ENCODE measurements around the gene TAC3.

Gene TAC3

GRCh38 chr12:57001448-57001906 is 14.9 kb downstream of the TAC3 start:
- TF ChIP-seq TEAD4 (IDR thresholded peaks at IDR 0.05) (peak; percentile 90), YY1 (IDR thresholded peaks at IDR 0.05; ENCODE audit: low read depth) (no peak), MAX (IDR thresholded peaks at IDR 0.05) (no peak), EGR1 (IDR thresholded peaks at IDR 0.05) (peak; percentile 53), RAD21 (IDR thresholded peaks at IDR 0.05; ENCODE audit: low read depth) (peak; percentile 87)

- TF ChIP-seq NFIC (IDR thresholded peaks at IDR 0.05) (no peak), CREB1 (IDR thresholded peaks at IDR 0.05; ENCODE audit: low read depth) (no peak), REST (IDR thresholded peaks at IDR 0.05; ENCODE audit: low read depth) (no peak), MAX (IDR thresholded peaks at IDR 0.05) (no peak)
Measured at GRCh38 chr12:57000393-57000792, 15.9 kb downstream of the TAC3 start.

- TF ChIP-seq NFIC (IDR thresholded peaks at IDR 0.05) (no peak), MAX (IDR thresholded peaks at IDR 0.05) (no peak), FOXM1 (IDR thresholded peaks at IDR 0.05; ENCODE audit: borderline replicate concordance, low read depth) (no peak), TCF12 (IDR thresholded peaks at IDR 0.05; ENCODE audit: low read depth) (no peak), TEAD4 (IDR thresholded peaks at IDR 0.05) (no peak), RAD21 (IDR thresholded peaks at IDR 0.05; ENCODE audit: low read depth) (no peak), REST (IDR thresholded peaks at IDR 0.05; ENCODE audit: low read depth) (no peak), USF1 (IDR thresholded peaks at IDR 0.05) (no peak), EGR1 (IDR thresholded peaks at IDR 0.05) (no peak), ZBTB7A (IDR thresholded peaks at IDR 0.05; ENCODE audit: low read depth) (no peak), EP300 (IDR thresholded peaks at IDR 0.05; ENCODE audit: borderline replicate concordance) (no peak), CEBPB (IDR thresholded peaks at IDR 0.05) (no peak), CREB1 (IDR thresholded peaks at IDR 0.05; ENCODE audit: low read depth) (no peak), TAF1 (IDR thresholded peaks at IDR 0.05; ENCODE audit: low read depth) (no peak)
Measured at GRCh38 chr12:56999456-56999855, 16.9 kb downstream of the TAC3 start.

- TF ChIP-seq TEAD4 (IDR thresholded peaks at IDR 0.05) (no peak), MAX (IDR thresholded peaks at IDR 0.05) (no peak)
Measured at GRCh38 chr12:56998981-56999380, 17.3 kb downstream of the TAC3 start.

- TF ChIP-seq CREB1 (IDR thresholded peaks at IDR 0.05; ENCODE audit: low read depth) = no peak
- no peak for TF ChIP-seq EGR1 (IDR thresholded peaks at IDR 0.05)
- no peak for TF ChIP-seq TCF12 (IDR thresholded peaks at IDR 0.05; ENCODE audit: low read depth)
Measured at GRCh38 chr12:56998316-56998715, 18.0 kb downstream of the TAC3 start.

- TF ChIP-seq CEBPB (IDR thresholded peaks at IDR 0.05) (no peak), CREB1 (IDR thresholded peaks at IDR 0.05; ENCODE audit: low read depth) (no peak), EGR1 (IDR thresholded peaks at IDR 0.05) (no peak), YY1 (IDR thresholded peaks at IDR 0.05; ENCODE audit: low read depth) (no peak), FOXM1 (IDR thresholded peaks at IDR 0.05; ENCODE audit: borderline replicate concordance, low read depth) (no peak), MAX (IDR thresholded peaks at IDR 0.05) (no peak), RAD21 (IDR thresholded peaks at IDR 0.05; ENCODE audit: low read depth) (no peak), TCF12 (IDR thresholded peaks at IDR 0.05; ENCODE audit: low read depth) (no peak), TAF1 (IDR thresholded peaks at IDR 0.05; ENCODE audit: low read depth) (no peak), USF1 (IDR thresholded peaks at IDR 0.05) (no peak), NFIC (IDR thresholded peaks at IDR 0.05) (no peak), EP300 (IDR thresholded peaks at IDR 0.05; ENCODE audit: borderline replicate concordance) (no peak), ZBTB7A (IDR thresholded peaks at IDR 0.05; ENCODE audit: low read depth) (no peak), TEAD4 (IDR thresholded peaks at IDR 0.05) (no peak), REST (IDR thresholded peaks at IDR 0.05; ENCODE audit: low read depth) (no peak)
Measured at GRCh38 chr12:56996793-56997545, 19.4 kb downstream of the TAC3 start.

All from Ishikawa (cell line).